Heart left ventricle (tissue), 13 donors: ENCODE data around the gene HTD2.

Source experiments
- CTCF ChIP-seq, 12 donors: fragments of 200-600 bp; sonication (generic) in 4 of 12; IDR thresholded peaks; one replicate each; pipeline versions ENCODE4 v1.5.0 to v1.8.0; 2018 to 2022; ENCODE audit warnings: antibody characterized with exemption in 12 of 12, mild to moderate bottlenecking in 5 of 12
- POLR2A ChIP-seq, 2 donors: fragments of 450-650 bp; IDR thresholded peaks; one replicate each; pipeline ENCODE4 v1.6.1; 2017; ENCODE audit warnings: antibody characterized with exemption in 2 of 2, mild to moderate bottlenecking in 2 of 2, moderate library complexity in 2 of 2
- donor health status: ischemic (EF 13 %, LVEDD 7.1; RV severe dilation, severe dysfunction).
- donor health status: DM: no; HTN: yes; CAD: no.
- donor health status: DM: no; HTN: no; CAD: no.
- donor health status: ischemic (EF 25% LVEDD 6.9; RV normal size, moderate dysfunction).
- donor health status: ischemic (EF 25% LVEDD 5.7; RV mildly dilated, moderate dysfunction).
- donor health status: ischemic (EF 35%, LVEDD 5.7; RV mildly dilated, moderate dysfunction).
- donor health status: nonischemic (EF 11% LVEDD 7.7; RV severe dilation, severe dysfunction).
- donor health status: DM: yes; HTN: yes; CAD: no.
- donor health status: PGD.
- donor health status: ischemic (EF 29% LVEDD 5.4; RV normal size, mild dysfunction).
- donor health status: nonischemic (EF 23%, LVEDD 6.1; RV moderate dilation, normal function).

- TF ChIP-seq CTCF (IDR thresholded peaks at IDR 0.05): no peak
- TF ChIP-seq POLR2A (IDR thresholded peaks at IDR 0.05): no peak
Observed at GRCh38 chr3:58334013-58334321, 27.6 kb downstream of the HTD2 start.
